Stimulated activated CD8-positive, alpha-beta memory T cell treated with anti-CD3 and anti-CD28 coated beads, Interleukin-2, amount 100 ng/mL, for 48 hours (primary cell): ENCODE data around the gene PEPD.
"Not testable (repeated sequence)": the region's sequence is repeated elsewhere in the genome, so short reads cannot be mapped to it uniquely, and the experiment has no call there.

ENCODE experiments used
- DNase-seq, 2 donors: peaks; one replicate each; pipeline ENCODE4 v3.0.0-alpha.2; 2020; ENCODE audit warnings: low read depth in 2 of 2

Gene PEPD

GRCh38 chr19:33521480-33522370, at the start of gene PEPD:
TSS of gene PEPD (minus strand) at chr19:33521791. CDS start at chr19:33521760, 31 bp downstream.
- DNase-seq, result peak; percentile 82 to 85

- DNase-seq, result no peak
Observed at GRCh38 chr19:33569821-33570220, 48.2 kb upstream of the PEPD start.

- no peak for DNase-seq
Observed at GRCh38 chr19:33568706-33569105, 47.1 kb upstream of the PEPD start.

GRCh38 chr19:33564836-33565338, 43.3 kb upstream of the PEPD start:
- no peak for DNase-seq

- no peak for DNase-seq
Observed at GRCh38 chr19:33562636-33563035, 41.0 kb upstream of the PEPD start.

GRCh38 chr19:33561666-33562065, 40.1 kb upstream of the PEPD start:
- DNase-seq, result not testable (repeated sequence)

GRCh38 chr19:33561261-33561660, 39.7 kb upstream of the PEPD start:
- DNase-seq, result no peak

- DNase-seq, result no peak
Observed at GRCh38 chr19:33559996-33560395, 38.4 kb upstream of the PEPD start.

- DNase-seq, result no peak
Observed at GRCh38 chr19:33558856-33559255, 37.3 kb upstream of the PEPD start.

GRCh38 chr19:33558151-33558550, 36.6 kb upstream of the PEPD start:
- no peak for DNase-seq

- DNase-seq, result no peak
Observed at GRCh38 chr19:33557720-33558119, 36.1 kb upstream of the PEPD start.

GRCh38 chr19:33557196-33557595, 35.6 kb upstream of the PEPD start:
- DNase-seq, result no peak

GRCh38 chr19:33556261-33556660, 34.7 kb upstream of the PEPD start:
- DNase-seq, result no peak

GRCh38 chr19:33555726-33556125, 34.1 kb upstream of the PEPD start:
- not testable (repeated sequence) for DNase-seq

GRCh38 chr19:33554821-33555220, 33.2 kb upstream of the PEPD start:
- no peak for DNase-seq

GRCh38 chr19:33554391-33554790, 32.8 kb upstream of the PEPD start:
- no peak for DNase-seq

- DNase-seq, result no peak
Observed at GRCh38 chr19:33553530-33554310, 32.1 kb upstream of the PEPD start.

GRCh38 chr19:33552928-33553279, 31.3 kb upstream of the PEPD start:
- DNase-seq, result no peak

GRCh38 chr19:33552191-33552927, 30.8 kb upstream of the PEPD start:
- DNase-seq, result no peak

GRCh38 chr19:33551676-33552075, 30.1 kb upstream of the PEPD start:
- DNase-seq, result no peak

- DNase-seq, result no peak
Observed at GRCh38 chr19:33550768-33551167, 29.2 kb upstream of the PEPD start.

- DNase-seq, result no peak
Observed at GRCh38 chr19:33547676-33548075, 26.1 kb upstream of the PEPD start.
